Effector memory CD4-positive, alpha-beta T cell (primary cell): ENCODE data around the gene RGS7.
"Not testable (repeated sequence)": the region's sequence is repeated elsewhere in the genome, so short reads cannot be mapped to it uniquely, and the experiment has no call there.

Experiments
- DNase-seq, 3 donors: peaks; one replicate each; pipeline ENCODE4 v3.0.0-alpha.2; 2020
- H3K27ac ChIP-seq: 2 replicates; pipeline ENCODE4 v1.7.0; 2013; ENCODE audit warnings: mild to moderate bottlenecking, low read length, moderate library complexity; ENCODE audit not compliant: insufficient read depth, poor library complexity, severe bottlenecking
- H3K27me3 ChIP-seq: replicated peaks from 2 replicates; pipeline ENCODE4 v1.7.0; 2013; ENCODE audit warnings: mild to moderate bottlenecking, low read length; ENCODE audit not compliant: insufficient read depth, control insufficient read depth, poor library complexity, severe bottlenecking
- H3K36me3 ChIP-seq: 2 replicates; pipeline ENCODE4 v1.7.0; 2013; ENCODE audit warnings: mild to moderate bottlenecking, low read length, moderate library complexity; ENCODE audit not compliant: control insufficient read depth, insufficient read depth
- H3K4me1 ChIP-seq: 2 replicates; pipeline ENCODE4 v1.7.0; 2013; ENCODE audit warnings: low read length, mild to moderate bottlenecking; ENCODE audit not compliant: control insufficient read depth, insufficient read depth, poor library complexity, severe bottlenecking
- H3K4me3 ChIP-seq: 2 replicates; pipeline ENCODE4 v1.7.0; 2013; ENCODE audit warnings: low read length, low read depth, mild to moderate bottlenecking; ENCODE audit not compliant: insufficient read depth, poor library complexity, severe bottlenecking
- H3K9me3 ChIP-seq: 2 replicates; pipeline ENCODE4 v1.7.0; 2013; ENCODE audit warnings: mild to moderate bottlenecking, low read length, moderate library complexity; ENCODE audit not compliant: control insufficient read depth

Gene RGS7

DNA sequence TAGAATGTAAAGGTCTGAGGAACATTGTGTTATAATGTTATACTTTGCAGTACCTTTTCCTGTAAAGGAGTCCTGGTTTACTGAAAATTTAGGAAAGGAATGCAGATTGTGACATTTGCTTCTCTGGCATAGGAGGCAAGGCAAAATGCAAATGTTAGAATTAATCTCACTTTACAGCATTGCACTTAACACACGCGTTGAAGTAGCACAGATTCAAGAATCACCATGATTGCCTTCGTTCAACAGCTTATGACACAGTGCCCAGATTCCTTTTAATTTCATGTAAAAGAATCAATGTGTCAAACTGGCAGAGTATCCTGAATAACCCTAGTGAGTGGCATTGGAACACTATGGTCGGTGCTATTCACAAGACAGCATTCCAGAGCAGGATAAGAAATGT, 47.4 kb downstream of the RGS7 start:
- Histone ChIP-seq H3K27ac (no peak overlapping the region), H3K9me3 (no peaks in the 10 kb centered on the region), H3K27me3 (no peaks in the 10 kb centered on the region), H3K4me1 (no peaks in the 10 kb centered on the region), H3K4me3 (no peak overlapping the region), H3K36me3 (no peaks in the 10 kb centered on the region)
- DNase-seq = no peak

DNA sequence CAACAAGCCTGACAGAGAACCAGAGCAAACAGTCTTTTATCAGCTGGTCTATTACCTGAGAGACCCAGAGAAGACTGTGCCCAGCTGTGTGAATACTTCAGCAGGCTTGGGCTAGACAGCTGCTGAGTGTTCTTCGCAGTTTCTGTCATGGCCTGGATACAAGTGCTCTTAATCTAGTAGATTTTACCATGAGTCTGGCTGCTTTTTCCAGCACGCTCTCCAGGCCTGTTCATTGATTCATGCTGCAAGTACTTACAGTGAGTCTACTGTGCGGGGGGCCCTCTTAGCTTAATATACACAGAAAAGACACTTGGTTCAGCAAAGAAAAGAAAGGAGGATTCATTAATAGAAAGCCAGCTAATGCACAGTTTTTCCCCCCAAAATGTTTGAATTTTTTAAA, 48.5 kb downstream of the RGS7 start:
- no peak for DNase-seq
- H3K9me3 ChIP-seq = no peaks in the 10 kb centered on the region
- H3K27me3 ChIP-seq = no peaks in the 10 kb centered on the region
- H3K27ac ChIP-seq = no peak overlapping the region
- no peak overlapping the region for H3K4me3 ChIP-seq
- no peaks in the 10 kb centered on the region for H3K4me1 ChIP-seq
- H3K36me3 ChIP-seq = no peaks in the 10 kb centered on the region

DNA sequence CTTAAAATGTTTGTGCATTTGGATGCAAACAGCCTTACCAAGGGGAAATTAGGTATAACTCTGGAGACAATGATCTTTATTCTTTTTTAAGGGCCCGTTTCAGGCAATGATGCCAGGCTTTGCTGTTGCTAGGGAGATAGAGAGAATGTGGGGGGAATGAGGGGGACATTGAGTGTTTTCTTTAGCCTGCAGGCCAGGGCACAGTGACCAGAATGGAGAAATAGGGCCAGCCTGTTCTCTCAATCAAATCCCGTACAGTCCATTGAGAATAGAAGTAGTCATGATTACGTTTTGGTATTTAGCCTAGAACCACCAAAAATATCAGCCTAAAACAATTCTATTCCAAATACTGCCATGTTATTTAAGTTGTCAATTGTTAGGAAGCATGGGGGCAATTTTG, 49.0 kb downstream of the RGS7 start:
- no peaks in the 10 kb centered on the region for H3K4me1 ChIP-seq
- H3K27ac ChIP-seq = no peak overlapping the region
- no peaks in the 10 kb centered on the region for H3K36me3 ChIP-seq
- no peak overlapping the region for H3K4me3 ChIP-seq
- DNase-seq = no peak
- no peaks in the 10 kb centered on the region for H3K9me3 ChIP-seq
- no peaks in the 10 kb centered on the region for H3K27me3 ChIP-seq

DNA sequence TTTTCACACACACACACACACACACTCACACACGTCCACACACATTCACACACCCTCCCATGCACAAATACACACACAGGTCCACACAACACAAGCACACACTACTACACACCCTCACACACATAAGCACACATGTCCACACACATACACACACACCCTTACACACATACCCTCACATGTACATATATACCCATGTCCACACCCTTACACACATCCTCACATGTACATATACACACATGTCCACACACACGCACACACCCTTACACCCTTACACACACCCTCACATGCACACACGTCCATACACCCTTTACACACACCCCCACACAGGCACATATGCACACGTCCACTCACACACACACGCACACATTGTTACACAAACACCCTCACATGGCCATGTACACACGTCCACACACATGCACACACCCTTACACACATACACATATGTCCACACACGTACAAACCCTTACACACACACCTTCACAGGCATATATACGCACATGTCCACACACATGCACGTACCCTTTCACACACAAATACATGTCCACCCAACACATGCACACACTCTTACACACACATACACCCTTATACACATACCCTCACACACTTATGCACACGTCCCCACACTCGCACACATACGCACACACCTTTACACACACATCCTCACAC, 50.7 kb downstream of the RGS7 start:
- Histone ChIP-seq H3K27me3 (no peaks in the 10 kb centered on the region), H3K4me1 (no peaks in the 10 kb centered on the region), H3K9me3 (no peaks in the 10 kb centered on the region), H3K36me3 (no peaks in the 10 kb centered on the region), H3K27ac (no peak overlapping the region), H3K4me3 (no peak overlapping the region)
- DNase-seq = no peak

DNA sequence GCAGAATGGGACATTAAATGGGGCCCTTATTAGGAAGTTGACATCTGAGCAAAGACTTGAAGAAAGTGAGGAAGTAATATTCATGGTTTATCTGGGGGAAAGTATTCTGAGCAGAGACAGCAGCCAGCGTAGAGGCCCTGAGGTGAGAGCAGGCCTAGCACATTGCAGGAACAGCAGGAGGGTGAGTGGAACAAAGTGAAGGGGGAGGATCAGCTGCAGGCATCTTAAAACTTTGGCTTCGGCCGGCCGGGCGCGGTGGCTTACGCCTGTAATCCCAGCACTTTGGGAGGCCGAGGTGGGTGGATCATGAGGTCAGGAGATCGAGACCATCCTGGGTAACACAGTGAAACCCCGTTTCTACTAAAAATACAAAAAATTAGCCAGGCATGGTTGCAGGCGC, 55.0 kb downstream of the RGS7 start:
- DNase-seq, H3K4me3 ChIP-seq, H3K9me3 ChIP-seq, H3K27me3 ChIP-seq, H3K4me1 ChIP-seq, H3K27ac ChIP-seq, H3K36me3 ChIP-seq: not testable (repeated sequence)

DNA sequence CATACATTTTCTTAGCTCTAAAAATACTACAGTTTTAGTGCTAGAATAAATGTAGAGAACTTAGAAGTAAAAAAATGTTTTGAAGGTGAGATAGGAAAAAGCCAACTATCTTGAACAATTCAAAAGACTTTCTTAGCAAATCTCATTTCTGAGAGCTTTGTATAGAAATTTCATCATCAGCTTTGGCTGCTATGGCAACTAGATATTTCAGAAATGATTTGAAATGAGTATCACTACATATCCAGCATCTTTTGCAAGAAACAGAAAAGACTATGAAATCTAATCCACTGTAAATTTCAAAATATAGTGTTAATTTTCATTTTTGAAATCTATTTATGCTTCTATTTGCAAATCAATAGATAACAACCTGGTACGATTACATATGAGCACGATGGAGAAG, 57.7 kb downstream of the RGS7 start:
- Histone ChIP-seq H3K9me3 (no peaks in the 10 kb centered on the region), H3K27ac (no peak overlapping the region), H3K4me3 (no peak overlapping the region), H3K36me3 (no peaks in the 10 kb centered on the region), H3K27me3 (no peaks in the 10 kb centered on the region), H3K4me1 (no peaks in the 10 kb centered on the region)
- no peak for DNase-seq

DNA sequence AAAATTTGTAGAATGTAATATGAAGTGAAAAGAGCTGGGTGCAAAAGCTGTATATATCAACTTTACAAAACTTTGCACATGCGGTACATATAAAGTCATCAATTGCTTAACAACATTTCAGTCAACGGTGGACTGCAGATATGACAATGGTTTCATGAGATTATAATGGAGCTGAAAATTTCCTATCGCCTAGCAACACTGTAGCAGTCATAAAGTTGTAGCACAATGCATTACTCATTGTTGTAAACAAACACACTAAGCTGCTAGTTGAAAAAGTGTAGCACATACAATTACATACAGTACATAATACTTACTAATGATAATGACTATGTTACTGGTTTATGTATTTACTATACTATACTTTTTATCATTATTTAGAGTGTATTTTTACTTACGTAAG, 64.0 kb downstream of the RGS7 start:
- no peaks in the 10 kb centered on the region for H3K4me1 ChIP-seq
- no peak overlapping the region for H3K4me3 ChIP-seq
- DNase-seq = no peak

DNA sequence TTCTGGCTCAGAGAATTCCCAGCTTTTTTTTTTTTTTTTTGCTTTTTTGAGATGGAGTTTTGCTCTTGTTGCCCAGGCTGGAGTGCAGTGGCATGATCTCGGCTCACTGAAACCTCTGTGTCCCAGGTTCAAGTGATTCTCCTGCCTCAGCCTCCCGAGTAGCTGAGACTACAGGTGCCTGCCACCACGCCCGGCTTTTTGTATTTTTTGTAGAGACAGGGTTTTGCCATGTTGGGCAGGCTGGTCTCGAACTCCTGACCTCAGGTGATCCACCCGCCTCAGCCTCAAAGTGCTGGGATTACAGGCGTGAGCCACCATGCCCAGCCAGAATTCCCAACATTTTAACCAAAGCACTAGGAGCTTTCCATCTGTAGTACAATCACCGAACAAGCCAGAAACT, 65.5 kb downstream of the RGS7 start:
- H3K4me3 ChIP-seq, H3K9me3 ChIP-seq, H3K27me3 ChIP-seq, H3K36me3 ChIP-seq, DNase-seq, H3K4me1 ChIP-seq, H3K27ac ChIP-seq: not testable (repeated sequence)

More for the DNA sequence above, 64.0 kb downstream of the RGS7 start:
- H3K27me3 ChIP-seq = no peaks in the 10 kb centered on the region
- H3K27ac ChIP-seq = no peak overlapping the region
- no peaks in the 10 kb centered on the region for H3K36me3 ChIP-seq
- no peaks in the 10 kb centered on the region for H3K9me3 ChIP-seq

DNA sequence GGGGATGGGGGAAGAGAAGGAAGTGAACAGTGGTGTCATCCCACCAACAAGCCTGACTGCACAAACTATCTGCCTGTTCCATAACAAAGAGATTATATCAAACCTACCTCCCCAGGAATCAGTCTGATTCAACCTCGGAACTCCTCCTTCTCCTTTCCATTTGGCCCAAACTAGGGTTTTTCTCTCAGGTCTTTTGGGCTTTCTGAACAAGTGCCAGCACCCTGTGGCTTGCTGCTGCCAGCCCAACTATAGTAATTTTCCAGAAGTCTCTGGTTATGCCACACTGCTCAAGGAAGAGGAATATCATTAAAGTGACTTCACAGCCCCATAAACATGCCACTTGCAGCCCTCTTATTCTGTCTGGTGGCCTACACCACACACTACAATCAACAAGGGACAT, 70.5 kb downstream of the RGS7 start:
- H3K4me1 ChIP-seq = no peaks in the 10 kb centered on the region
- H3K4me3 ChIP-seq = no peak overlapping the region
- no peak for DNase-seq
- H3K36me3 ChIP-seq = no peaks in the 10 kb centered on the region
- no peaks in the 10 kb centered on the region for H3K27me3 ChIP-seq
- H3K9me3 ChIP-seq = no peaks in the 10 kb centered on the region
- H3K27ac ChIP-seq = no peak overlapping the region

DNA sequence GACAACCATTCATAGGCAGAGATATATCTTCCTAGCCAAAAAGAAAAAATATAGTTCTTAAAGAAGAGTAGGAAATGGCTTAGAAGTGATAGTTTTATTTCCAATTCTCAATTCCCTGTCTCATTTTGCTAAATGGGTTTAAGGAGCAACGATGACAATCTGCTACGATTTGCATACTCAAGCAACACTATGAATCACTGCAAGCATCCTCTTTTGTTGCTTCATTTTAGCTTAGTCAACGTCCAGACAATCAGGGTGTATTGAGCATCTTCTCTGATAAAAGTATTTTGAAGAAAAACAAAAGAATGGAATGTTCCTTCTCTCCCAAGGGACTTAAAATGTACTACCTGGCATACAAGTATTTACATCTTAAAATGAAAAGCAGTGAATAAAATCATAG, 80.6 kb downstream of the RGS7 start:
- H3K4me1 ChIP-seq = no peaks in the 10 kb centered on the region
- H3K27me3 ChIP-seq = no peaks in the 10 kb centered on the region
- DNase-seq = no peak
- H3K9me3 ChIP-seq = no peaks in the 10 kb centered on the region
- H3K27ac ChIP-seq = no peak overlapping the region
- H3K36me3 ChIP-seq = no peaks in the 10 kb centered on the region
- no peak overlapping the region for H3K4me3 ChIP-seq
